ENCODE data around the gene CD164L2. TPM values are rescaled to one million over a fixed set of nuclear protein-coding genes. Genes with fewer than 3 reads are reported as not detected.

CD164L2 gene
- total RNA-seq, 1 donor from 2014 or later = not detected

DNA sequence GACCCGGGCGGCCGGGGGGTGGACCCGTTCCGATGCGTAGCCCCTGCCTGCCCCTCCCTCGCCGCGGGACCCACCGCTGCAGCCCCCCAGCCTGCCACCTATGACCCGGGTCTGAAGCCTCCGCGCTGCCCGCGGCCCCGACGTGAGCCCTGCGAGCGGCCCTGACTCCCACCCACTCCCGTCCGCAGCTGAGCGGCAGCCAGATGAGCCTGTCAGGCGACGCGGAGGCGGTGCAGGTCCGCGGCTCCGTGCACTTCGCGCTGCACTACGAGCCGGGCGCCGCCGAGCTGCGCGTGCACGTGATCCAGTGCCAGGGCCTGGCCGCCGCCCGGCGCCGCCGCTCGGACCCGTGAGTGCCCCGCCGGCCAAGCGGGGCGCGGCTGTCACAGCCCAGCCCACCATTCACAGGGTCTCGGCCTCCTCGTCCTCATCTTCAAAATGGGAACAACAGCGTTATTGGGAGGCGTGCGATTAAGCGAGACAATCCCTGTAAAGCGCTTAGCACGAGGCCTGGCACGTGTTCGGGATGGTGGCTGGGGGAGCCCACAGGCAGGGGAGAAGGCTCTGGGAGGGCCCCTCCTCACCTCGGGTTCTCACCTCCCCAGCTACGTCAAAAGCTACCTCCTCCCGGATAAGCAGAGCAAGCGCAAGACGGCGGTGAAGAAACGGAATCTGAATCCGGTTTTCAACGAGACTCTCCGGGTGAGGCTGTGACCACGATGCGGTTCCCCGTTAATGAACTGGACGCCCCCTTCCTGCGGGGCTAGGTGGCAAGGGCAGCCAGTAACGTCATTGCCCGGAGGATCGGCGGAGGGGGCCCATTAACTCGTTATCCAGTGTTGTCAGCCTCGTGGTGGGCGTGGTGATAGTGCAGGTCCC, 33.1 kb downstream of the CD164L2 start:
- DNase-seq (ENCODE audit: low read depth in 2 of 2) = peak; percentile 36 to 77

DNA sequence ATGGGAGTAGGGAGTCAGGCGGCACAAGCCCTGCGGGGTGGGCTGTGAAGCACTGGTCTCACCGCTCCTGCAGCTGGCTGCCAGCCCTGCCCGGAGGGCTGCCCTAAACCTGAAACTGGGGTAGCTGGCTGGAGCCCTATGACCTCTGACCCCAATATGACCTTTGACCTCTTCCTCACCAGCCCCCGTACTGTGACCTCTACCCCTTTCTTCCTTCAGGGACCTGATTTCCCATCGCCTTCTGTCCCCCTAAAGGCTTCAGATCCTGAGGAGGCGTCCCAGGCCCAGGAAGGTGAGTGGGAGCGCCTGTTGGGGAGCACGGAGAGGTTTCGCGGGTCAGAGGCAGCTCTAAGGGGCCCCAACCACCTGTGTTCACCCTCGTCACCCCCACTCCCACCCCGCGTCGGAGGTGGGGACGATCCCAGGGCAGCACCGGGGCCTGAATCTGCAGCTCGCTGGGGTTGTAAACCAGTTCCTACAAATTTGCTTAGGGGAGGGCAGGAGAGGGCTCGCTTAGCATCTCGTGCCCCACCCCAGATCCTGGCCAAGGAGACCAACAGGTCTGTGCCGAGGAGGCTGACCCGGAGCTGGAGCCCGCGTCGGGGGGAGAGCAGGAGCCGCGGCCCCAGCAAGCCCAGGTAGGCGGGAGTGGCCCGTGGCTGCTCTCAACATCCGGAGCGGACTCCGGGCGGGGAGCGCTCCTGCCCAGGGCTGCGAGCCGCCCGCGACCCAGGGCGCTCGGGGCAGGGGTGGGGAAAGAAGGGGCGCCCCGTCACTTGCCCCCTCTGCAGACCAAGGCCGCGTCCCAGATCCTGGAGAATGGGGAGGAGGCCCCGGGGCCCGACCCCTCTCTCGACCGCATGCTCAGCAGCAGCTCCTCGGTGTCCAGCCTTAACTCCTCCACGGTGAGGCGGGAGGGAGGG, 34.0 kb downstream of the CD164L2 start:
- no peak for DNase-seq (ENCODE audit: low read depth in 2 of 2)

DNA sequence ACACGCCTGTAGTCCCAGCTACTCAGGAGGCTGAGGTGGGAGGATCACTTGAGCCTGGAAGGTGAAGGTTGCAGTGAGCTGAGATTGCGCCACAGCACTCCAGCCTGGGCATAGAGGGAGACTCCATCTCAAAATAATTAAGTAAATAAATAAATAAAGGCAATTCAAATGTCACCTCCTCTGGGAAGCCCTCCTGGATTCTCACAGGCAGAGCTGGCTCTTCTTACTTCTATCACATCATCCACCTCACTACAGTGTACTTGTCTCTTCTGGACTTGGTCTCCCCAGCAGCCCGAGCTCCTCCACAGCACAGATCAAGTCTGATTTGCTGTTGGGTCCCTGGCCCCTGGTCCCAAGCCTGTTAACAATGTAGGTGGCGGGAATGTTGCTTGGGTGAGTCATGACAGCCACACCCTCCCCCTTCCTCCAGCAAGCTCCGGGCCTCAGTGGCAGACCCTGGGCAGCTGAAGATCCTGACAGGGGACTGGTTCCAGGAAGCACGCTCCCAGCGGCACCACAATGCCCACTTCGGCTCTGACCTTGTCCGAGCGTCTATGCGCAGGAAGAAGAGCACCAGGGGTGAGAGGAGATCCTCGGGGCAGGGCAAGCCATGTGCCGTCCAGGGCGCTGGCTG, 36.0 kb downstream of the CD164L2 start:
- peak in 1 of 2 donors; percentile 15 for DNase-seq (ENCODE audit: low read depth in 2 of 2)

DNA sequence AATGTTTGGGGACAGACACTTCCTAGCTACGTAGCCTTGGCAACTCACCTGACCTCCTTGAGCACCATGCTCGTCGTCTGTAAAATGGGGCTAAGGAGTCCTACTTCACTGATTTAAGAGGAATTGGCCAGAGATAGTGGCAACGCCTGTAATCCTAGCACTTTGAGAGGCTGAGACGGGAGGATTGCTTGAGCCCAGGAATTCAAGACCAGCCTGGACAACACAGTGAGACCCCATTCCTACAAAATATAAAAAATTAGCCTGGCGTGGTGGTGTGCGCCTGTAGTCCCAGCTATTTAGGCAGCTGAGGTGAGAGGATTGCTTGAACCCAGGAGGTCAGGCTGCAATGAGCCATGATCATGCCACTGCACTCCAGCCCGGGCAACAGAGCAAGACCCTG, 36.8 kb downstream of the CD164L2 start:
- no peak for DNase-seq (ENCODE audit: low read depth in 2 of 2)

DNA sequence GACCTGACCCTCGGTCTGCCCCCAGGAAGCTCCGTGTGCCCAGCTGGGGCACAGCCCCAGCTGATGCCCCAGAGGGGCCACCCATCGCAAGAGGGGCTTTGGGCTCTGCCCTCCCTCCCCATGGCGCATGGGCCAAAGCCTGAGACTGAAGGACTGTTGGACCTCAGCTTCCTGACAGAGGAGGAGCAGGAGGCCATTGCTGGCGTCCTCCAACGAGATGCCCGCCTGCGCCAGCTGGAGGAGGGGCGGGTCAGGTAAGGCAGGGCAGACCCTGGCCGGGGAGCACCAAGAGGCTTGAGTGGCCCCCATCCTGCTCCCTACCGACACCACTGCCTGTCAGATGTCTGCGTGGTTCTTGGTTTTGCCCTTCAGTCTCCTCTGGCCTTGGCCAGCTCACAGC, 37.9 kb downstream of the CD164L2 start:
- DNase-seq (ENCODE audit: low read depth in 2 of 2) = no peak

DNA sequence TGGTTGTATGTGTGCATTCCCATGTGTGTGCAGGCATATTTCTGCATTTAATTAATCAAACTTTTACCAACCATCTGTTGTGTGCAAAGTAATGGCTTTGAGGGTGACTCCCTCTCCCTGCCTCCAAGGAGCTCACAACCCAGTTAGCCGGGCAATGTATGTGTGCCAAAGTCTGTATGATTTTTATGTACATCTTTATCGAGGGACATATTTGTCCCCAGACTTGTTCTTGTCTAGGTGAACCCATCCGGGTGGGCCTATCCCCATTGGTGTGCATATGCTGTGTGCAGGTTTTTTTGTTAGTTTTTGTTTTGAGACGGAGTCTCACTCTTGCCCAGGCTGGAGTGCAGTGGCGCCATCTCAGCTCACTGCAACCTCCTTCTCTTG, 39.5 kb downstream of the CD164L2 start:
- DNase-seq (ENCODE audit: low read depth in 2 of 2) = no peak

DNA sequence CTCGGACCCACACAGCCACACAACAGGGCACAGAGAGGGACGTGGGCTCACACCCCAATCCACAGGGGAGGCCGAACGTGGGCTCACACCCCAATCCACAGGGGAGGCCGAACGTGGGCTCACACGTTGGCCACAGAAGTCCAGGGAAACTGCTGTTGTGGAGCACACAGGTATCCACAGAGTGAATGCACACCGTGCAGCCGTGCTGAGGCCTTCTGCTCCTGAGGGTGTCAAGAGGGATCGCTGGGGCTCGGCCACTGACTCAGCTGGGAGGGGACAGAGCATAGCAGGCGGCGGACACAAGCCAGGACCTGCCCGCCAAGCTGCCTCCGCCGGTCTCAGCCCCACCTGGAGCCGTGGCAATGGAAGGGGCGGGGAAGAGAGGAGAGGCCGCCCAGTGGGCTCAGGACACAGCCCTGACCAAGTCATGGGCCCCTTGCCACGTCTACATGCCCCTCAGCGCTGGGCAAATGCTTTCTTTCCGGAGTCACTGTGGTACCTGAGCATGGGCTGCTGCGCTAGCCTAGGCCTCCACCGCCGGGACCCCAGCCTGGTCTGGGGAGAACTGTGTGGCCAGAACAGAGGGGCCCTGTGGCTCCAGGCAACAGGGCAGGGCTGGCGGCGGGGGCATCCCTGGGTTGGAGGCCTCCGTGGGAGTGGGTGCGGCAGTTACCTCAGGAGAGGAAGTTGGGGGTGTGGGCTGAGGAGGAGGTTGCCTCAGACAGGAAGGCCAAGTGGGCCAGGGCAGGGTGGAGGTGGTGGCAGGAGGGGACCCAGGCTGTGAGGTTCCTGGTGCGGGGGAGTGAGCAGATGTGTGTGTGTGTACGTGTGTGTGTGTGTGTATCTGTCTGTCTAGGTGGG, 40.1 kb downstream of the CD164L2 start:
- DNase-seq (ENCODE audit: low read depth in 2 of 2) = no peak

DNA sequence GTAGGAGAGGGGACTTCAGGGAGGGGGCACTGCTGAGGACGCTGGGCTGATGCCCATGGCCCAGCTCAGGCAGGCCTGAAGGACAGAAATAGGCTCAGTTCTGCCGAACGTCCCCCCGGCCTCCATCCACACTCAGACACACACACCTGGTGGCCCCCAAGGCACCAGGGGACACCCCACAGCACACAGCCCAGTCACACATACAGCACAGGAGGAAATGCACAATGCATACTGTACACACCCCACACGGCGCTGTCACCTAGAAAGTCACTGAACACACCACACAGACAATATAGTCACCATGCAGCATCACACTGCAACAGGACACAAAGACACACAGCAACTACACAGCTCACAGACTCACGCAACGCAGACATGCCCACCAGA, 40.7 kb downstream of the CD164L2 start:
- DNase-seq (ENCODE audit: low read depth in 2 of 2) = no peak

DNA sequence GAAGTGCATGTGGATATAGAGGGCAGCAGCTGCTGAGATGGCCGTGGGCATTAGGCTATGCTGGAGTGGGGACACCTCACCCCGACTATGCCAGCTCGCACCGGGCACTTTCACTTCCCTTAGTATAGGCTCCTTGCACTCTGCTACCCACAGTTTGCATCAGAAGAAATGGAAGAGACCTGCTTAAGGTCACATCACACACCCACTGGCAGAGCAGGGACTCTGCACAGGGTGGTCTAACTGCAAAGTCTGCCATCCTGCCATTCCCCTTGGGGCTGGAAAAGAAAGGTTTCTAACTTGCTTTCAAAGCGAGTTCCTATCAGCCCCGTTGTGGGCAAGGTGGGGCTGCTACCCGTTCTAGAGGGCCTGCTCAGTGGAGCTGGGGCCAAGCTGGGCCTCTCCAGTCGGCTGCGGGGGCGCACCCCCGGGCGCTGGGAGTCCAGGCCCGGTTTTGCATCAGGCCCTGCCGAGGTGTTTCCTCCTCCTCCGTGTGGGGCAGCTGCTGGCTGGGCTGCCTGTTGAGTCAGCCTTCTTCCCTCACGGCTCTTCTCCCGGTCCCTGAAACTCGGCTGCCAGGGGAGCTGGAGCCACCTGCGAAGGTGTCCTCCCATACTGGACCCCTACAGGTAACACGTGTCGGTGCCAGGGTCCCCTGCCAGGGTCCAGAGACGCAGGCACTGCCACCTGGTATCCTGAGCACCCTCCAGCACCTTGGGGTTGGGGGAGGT, 41.4 kb downstream of the CD164L2 start, which contains the start of gene SYTL1:
SYTL1 (plus strand) TSS at position 498 of the 728 bp plus-strand sequence. CDS start 3,313 bp downstream, outside the sequence.
- DNase-seq (ENCODE audit: low read depth in 2 of 2) = peak in 1 of 2 donors; percentile 30

DNA sequence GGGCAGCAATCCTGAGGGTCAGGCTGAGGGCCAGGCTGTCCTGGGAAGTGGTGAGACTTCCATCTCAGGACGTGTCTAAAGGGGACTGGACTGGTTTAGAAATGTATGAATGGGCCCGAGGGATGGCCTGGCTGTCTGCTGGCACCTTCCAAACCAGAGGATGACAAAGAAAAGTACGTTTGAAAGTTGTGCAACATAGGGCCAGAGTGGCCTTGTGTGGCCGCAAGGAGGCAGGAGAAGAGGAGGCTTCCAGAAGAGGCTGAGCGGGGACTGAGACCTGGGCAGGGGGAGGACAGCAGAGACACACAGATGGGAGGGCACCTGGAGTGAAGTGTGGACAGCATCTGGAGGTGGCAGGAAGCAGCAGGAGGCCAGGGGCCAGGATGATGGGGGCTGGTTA, 43.9 kb downstream of the CD164L2 start:
- no peak for DNase-seq (ENCODE audit: low read depth in 2 of 2)

DNA sequence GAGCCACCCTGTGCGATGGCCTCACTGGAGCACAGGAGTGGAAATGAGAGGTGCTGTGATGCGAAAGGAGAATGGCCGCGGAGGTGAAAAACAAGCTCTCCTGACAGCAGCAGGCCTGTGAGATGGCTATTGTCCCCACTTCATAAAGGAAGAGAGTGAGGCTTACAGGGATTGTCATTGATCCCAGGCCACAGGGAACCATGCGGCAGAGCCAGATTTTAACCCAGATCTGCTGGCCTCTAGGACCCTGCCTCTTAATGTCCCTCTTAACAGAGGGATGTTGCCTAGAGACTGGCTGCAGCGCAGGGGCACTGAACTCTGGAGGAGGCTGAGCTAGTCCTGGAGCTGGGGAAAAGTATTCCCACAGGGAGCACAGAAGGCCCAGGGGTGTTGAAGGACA, 44.4 kb downstream of the CD164L2 start:
- DNase-seq (ENCODE audit: low read depth in 2 of 2) = no peak

DNA sequence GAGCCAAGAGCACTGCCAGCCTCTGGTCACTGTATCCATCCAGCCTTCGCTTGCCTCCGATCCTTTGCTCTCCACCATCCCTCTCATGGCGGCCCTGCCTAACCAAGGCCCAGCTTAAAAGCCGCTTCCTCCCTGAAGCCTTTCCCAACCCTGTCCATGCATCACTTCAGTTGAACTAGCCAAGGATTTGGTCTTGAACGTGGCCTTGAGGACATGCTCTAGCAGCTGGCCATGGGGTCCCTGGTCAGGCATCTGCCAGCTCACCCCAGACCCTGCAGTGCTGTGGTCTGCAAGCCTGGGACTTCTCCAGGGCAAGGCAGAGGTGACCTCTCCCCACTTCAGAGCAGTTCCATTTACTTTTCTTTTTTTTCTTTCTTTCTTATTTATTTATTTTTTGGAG, 46.4 kb downstream of the CD164L2 start:
- DNase-seq (ENCODE audit: low read depth in 2 of 2) = no peak

DNA sequence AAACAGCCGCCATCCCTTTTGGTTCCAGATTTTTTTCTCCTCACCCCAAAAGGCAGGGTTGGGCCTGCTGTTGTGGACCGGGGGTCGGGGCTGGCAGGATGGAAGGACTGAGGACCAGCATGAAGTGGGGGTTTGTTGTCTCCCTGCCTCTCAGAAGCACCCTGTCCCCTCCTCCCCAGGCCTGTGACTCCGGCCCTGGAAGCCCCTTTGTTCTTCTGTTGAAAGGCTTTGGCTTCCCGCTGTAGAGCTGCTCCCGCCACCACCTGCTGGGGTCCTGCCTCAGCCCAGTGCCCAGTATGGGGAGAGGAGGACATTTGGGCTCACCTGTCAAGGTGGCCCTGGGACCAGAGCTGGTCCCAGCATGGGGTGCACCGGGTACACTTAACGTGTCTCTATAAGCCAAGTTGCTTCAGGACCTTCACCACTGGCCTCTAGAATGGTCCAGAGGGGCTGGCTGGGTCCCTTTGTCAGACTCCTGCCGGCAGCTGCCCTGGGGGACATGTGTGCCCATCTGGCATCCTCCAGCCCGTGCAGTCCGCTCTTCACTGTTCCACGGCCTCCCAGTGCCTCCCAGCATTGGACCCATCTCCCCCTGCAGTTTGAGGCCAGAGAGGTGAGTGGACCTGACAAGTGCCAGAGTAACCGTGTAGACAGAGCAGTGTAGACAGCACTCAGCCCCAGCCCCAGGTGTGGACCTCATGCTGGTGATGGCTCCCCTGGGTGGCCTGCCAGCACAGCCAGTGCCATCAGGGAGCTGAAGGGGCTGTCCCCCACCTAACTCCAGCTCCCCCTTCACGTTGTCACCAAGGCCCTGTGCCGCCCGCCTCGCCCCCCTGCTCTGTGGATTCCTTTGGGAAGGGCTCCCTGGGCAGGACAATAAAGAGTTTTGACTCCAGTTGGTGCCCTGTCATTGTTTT, 47.4 kb downstream of the CD164L2 start:
- DNase-seq (ENCODE audit: low read depth in 2 of 2) = no peak

DNA sequence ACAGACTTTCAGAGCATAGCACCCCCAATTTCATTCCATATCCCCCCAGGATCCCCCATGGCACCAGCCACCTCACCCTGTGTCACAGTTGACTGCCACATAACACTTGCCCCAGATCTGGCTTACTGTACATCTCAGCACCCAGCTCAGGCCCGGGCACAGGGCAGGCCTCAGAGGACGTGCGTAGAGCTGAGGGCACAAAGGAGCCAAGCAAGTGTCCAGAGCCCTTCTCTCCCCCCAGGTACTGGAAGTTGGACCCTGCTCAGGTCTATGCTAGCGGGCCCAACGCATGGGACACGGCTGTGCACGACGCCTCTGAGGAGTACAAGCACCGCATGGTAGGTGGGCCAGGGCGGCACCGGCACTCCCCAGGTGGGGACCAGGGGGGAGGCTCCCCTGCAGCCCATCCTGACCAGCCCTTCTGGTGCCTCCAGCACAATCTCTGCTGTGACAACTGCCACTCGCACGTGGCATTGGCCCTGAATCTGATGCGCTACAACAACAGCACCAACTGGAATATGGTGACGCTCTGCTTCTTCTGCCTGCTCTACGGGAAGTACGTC, 49.3 kb downstream of the CD164L2 start:
- DNase-seq (ENCODE audit: low read depth in 2 of 2) = no peak

DNA sequence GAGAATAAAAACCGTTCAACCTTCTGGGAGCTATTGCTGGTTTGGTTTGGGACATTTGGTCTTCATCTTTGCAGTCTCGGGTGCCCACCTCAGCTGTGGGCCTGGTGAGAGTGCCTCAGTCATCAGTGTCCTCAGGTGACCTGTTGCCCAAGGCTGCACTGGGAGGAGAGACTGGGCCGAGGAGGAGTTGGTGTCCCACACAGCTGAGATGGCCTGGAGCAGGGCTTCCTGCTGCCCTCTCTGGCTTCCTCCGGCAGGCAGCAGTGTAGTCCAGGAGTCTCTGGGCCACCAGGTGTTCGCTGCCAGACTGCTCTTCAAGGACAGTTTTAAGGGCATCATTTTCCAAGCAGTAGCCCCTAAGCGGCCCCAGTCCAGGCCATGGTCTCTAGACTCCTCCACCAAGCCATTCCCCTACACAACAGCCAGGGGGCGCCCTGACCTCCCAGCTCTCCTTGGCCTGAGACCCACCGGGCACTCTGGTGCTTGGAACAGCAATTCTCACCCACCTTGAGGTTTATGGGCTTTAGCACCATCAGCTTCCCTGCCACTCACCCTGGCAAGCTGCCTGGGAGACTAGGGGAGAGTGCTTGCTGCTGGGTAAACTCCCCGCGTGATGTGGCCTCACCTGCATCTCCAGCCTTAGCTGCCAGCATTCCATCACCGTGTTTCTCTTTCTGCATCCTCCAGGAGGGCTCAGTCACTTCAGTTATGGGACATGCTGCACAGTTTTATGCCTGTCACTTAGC, 50.4 kb downstream of the CD164L2 start:
- DNase-seq (ENCODE audit: low read depth in 2 of 2) = peak in 1 of 2 donors; percentile 49

DNA sequence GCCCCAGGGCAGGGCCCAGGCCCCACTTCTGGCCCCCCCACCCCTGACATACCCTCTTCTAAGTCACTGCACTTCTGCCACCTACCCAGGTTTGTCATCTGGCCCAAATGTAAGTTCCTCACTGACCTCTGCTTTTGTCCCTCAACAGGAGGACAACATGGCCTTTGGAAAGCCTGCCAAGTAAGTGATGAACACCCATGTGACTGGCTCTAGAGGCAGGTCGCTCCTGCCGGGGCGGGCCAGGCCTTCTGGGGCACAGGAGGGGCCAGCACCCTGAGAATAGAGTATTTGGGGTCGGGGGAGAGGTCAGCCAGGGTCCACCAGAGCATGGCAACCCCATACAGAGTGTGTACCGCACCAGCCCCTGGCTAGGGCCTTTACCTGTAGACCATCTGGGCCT, 51.2 kb downstream of the CD164L2 start:
- no peak for DNase-seq (ENCODE audit: low read depth in 2 of 2)

DNA sequence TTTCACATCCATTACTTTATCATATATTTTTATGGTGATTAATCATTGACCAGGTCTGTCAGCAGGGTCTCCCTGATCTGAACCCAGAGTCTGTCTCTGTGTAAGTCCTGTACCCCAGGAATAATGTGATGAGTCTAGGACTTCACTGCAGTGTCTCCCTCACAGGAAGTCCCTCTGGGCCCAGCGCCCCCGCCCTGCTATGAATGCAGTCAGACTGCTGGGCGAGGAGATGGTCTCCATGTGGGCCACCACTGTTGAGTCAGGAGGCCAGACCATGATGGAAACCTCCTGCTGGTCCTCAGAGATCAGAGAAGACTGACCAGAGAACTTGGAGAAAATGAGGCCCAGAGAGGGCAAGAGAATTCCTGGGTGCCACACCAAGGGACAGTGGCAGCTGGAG, 51.7 kb downstream of the CD164L2 start:
- no peak for DNase-seq (ENCODE audit: low read depth in 2 of 2)

DNA sequence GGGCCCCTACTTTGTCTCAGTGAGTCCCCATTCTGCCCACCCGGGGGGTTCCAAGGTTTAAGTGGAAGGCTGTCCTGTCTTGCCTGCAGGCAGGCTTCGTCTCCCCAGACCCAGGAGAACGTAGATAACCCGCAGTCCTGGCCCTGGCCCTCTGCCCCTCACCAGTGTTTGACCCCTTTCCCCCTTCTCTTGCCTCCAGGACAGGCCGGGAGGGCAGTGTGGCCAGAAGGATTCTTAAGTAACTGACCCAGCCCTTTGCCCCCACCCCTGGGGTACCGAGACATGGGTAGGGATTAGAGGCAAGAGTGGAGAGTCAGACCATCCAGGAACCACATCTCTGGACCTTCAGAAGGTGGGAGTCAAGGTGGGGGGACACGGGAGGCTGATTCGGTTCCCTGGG, 52.3 kb downstream of the CD164L2 start:
- no peak for DNase-seq (ENCODE audit: low read depth in 2 of 2)

Measured in dermis microvascular lymphatic vessel endothelial cell (primary cell).